PC-3 (cell line): ENCODE data around the gene SLC7A9. TPM values are rescaled to one million over a fixed set of nuclear protein-coding genes. Genes with fewer than 3 reads are reported as not detected.
"Not testable (repeated sequence)": the region's sequence is repeated elsewhere in the genome, so short reads cannot be mapped to it uniquely, and the experiment has no call there.

Experiments used
- ATAC-seq: fragments of 200-7000 bp; cut with Tn5 transposase; 2 replicates; pipeline ENCODE4 v1.9.1; 2020; ENCODE audit warnings: mild to moderate bottlenecking, moderate library complexity
- BruUV-seq: library from RNA; stranded (reverse); fragments of 400-500 nt; replicated peaks from 2 replicates; lab custom pipeline; 2021; lab: Mats Ljungman, UMichigan
- CTCF ChIA-PET: fragments of 300-600 bp; sonication (Branson Sonifier 250); formaldehyde crosslinking; loops from one replicate; lab custom pipeline; 2022; ENCODE audit warnings: antibody characterized with exemption; lab: Charles Lee
- POLR2A ChIA-PET: fragments of 300-600 bp; sonication (Branson Sonifier 250); formaldehyde crosslinking; loops from one replicate; lab custom pipeline; 2022; ENCODE audit warnings: antibody characterized with exemption; ENCODE audit not compliant: unreplicated experiment; lab: Charles Lee
- DNase-seq: peaks from one replicate; pipeline ENCODE4 v3.0.0-alpha.2; 2015
- H2AFZ ChIP-seq: fragments of 300-600 bp; sonication (generic); 2 replicates; pipeline ENCODE4 v1.6.0; 2016; ENCODE audit warnings: antibody characterized with exemption, low read length
- H3F3A ChIP-seq: fragments of 300-600 bp; sonication (generic); one replicate; pipeline ENCODE4 v1.6.0; 2017; ENCODE audit warnings: antibody characterized with exemption, low read length, control low read depth, mild to moderate bottlenecking; ENCODE audit not compliant: unreplicated experiment
- H3K27ac ChIP-seq: fragments of 300-600 bp; sonication (generic); 2 replicates; pipeline ENCODE4 v1.5.1; 2016; ENCODE audit warnings: mild to moderate bottlenecking, low read length
- H3K27me3 ChIP-seq: fragments of 300-600 bp; sonication (generic); 2 replicates; pipeline ENCODE4 v1.6.1; 2016; ENCODE audit warnings: low read length, mixed read lengths
- H3K36me3 ChIP-seq: fragments of 300-600 bp; sonication (generic); 2 replicates; pipeline ENCODE4 v1.6.1; 2016; ENCODE audit warnings: low read depth, mixed run types, low read length, mixed read lengths
- H3K4me1 ChIP-seq: fragments of 300-600 bp; sonication (generic); 2 replicates; pipeline ENCODE4 v1.5.1; 2016; ENCODE audit warnings: low read length; ENCODE audit not compliant: insufficient read depth
- H3K4me2 ChIP-seq: fragments of 300-600 bp; sonication (generic); 2 replicates; pipeline ENCODE4 v1.6.0; 2016; ENCODE audit warnings: low read length
- H3K4me3 ChIP-seq: fragments of 300-600 bp; sonication (generic); 2 replicates; pipeline ENCODE4 v1.5.1; 2016; ENCODE audit warnings: mild to moderate bottlenecking, low read length, mixed read lengths
- H3K79me2 ChIP-seq: fragments of 300-600 bp; sonication (generic); 2 replicates; pipeline ENCODE4 v1.6.1; 2017; ENCODE audit warnings: low read length, mixed read lengths
- H3K9ac ChIP-seq: fragments of 300-600 bp; sonication (generic); 2 replicates; pipeline ENCODE4 v1.6.0; 2016; ENCODE audit warnings: mild to moderate bottlenecking, low read length
- H3K9me2 ChIP-seq: fragments of 300-600 bp; sonication (generic); replicated peaks from 2 replicates; pipeline ENCODE4 v1.6.1; 2016; ENCODE audit warnings: mixed run types, low read length, mixed read lengths
- H3K9me3 ChIP-seq: fragments of 300-600 bp; sonication (generic); 2 replicates; pipeline ENCODE4 v1.6.1; 2016; ENCODE audit warnings: low read length, mixed read lengths
- H4K20me1 ChIP-seq: fragments of 300-600 bp; sonication (generic); 2 replicates; pipeline ENCODE4 v1.6.1; 2016; ENCODE audit warnings: low read length, mixed read lengths
- EZH2 ChIP-seq: fragments of 300-600 bp; sonication (generic); IDR thresholded peaks from one replicate; pipeline ENCODE4 v1.6.1; 2017; ENCODE audit warnings: antibody characterized with exemption, mild to moderate bottlenecking, low read length; ENCODE audit not compliant: unreplicated experiment
- EZH2phosphoT487 ChIP-seq: fragments of 300-600 bp; sonication (generic); IDR thresholded peaks from 2 replicates; pipeline ENCODE4 v1.6.1; 2018; ENCODE audit warnings: mild to moderate bottlenecking, antibody characterized with exemption, low read length, borderline replicate concordance
- intact Hi-C: fragments of 100-400 bp; cut with micrococcal nuclease; formaldehyde crosslinking; loops from 2 replicates; pipeline ENCODE4 v1.9.0; 2023
- total RNA-seq: library from RNA; depleted of rRNA; stranded (reverse); fragments of >200 nt; gene quantifications from 2 replicates; pipeline ENCODE4 v1.2.3, GENCODE V29; 2014
- TF ChIP-seq, protein P1 (sequence below): fragments of 300-600 bp; sonication (generic); conservative IDR thresholded peaks from 2 replicates; pipeline ENCODE4 v1.5.1; 2017; ENCODE audit warnings: antibody characterized with exemption, low read depth, mild to moderate bottlenecking, low read length

SLC7A9 gene
- total RNA-seq, 1 experiment from 2014 or later = not detected

DNA sequence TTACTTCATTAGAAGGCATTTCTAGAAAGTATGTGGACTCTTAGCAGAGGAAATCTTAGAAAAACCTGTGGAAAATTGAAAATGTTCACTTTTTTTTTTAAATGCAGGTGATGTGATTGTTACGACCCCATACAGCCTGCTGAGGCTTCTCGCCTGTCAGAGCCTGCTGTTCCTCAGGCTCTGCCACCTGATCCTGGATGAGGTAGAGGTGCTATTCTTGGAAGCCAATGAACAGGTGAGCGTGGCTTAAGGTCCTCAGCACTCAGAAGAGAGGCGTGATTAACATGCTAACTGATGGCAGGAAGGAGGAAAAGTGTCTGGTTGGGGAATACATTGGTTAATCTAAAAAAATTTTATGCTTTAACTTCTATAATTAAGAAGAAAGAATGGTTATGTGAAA, 71.4 kb downstream of the SLC7A9 start:
- ChIA-PET CTCF (no interaction called here), POLR2A (no interaction called here)
- ATAC-seq (no peak), DNase-seq (no peak)
- no peaks in the 10 kb centered on the region for H3K9me3 ChIP-seq
- no peak overlapping the region for H2AFZ ChIP-seq
- no peaks in the 10 kb centered on the region for H3K79me2 ChIP-seq
- H3K36me3 ChIP-seq = no peaks in the 10 kb centered on the region
- no peaks in the 10 kb centered on the region for H3K9me2 ChIP-seq
- BruUV-seq = no TSS peak
- no peak for TF ChIP-seq EZH2
- TF ChIP-seq, protein P1, sequence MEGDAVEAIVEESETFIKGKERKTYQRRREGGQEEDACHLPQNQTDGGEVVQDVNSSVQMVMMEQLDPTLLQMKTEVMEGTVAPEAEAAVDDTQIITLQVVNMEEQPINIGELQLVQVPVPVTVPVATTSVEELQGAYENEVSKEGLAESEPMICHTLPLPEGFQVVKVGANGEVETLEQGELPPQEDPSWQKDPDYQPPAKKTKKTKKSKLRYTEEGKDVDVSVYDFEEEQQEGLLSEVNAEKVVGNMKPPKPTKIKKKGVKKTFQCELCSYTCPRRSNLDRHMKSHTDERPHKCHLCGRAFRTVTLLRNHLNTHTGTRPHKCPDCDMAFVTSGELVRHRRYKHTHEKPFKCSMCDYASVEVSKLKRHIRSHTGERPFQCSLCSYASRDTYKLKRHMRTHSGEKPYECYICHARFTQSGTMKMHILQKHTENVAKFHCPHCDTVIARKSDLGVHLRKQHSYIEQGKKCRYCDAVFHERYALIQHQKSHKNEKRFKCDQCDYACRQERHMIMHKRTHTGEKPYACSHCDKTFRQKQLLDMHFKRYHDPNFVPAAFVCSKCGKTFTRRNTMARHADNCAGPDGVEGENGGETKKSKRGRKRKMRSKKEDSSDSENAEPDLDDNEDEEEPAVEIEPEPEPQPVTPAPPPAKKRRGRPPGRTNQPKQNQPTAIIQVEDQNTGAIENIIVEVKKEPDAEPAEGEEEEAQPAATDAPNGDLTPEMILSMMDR = no peak
- TF ChIP-seq EZH2phosphoT487 = no peak
- no peak overlapping the region for H3K27ac ChIP-seq
- no peak overlapping the region for H3K9ac ChIP-seq
- no peak overlapping the region for H3K4me3 ChIP-seq
- H3K4me2 ChIP-seq = no peak overlapping the region
- H3K27me3 ChIP-seq = no peaks in the 10 kb centered on the region
- no peaks in the 10 kb centered on the region for H3F3A ChIP-seq
- intact Hi-C loops = no loop called here
- H4K20me1 ChIP-seq = no peaks in the 10 kb centered on the region
- no peaks in the 10 kb centered on the region for H3K4me1 ChIP-seq

DNA sequence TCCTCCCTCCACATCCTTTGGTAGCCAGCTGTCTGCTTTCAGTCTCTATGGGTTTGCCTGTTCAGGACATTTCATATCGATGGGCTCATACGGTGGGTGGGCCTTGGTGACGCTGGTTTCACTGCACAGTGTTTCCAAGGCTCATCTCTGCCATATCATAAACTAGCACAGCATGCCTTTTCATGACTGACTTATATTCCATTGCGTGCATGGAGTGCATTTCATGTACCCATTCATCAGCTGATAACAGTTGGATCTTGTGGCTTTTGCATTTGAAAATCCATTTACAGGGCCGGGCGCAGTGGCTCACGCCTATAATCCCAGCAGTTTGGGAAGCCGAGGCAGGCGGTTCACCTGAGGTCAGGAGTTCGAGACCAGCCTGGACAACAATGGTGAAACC, 80.1 kb downstream of the SLC7A9 start:
- Histone ChIP-seq H3K4me2 (no peak overlapping the region), H3K27me3 (0 out of 2 replicates have a peak, but pooled peaks cover 3% of the 10 kb centered on the region), H3F3A (no peaks in the 10 kb centered on the region), H3K79me2 (no peaks in the 10 kb centered on the region), H3K9me3 (no peaks in the 10 kb centered on the region), H3K9ac (no peak overlapping the region), H3K36me3 (no peaks in the 10 kb centered on the region), H2AFZ (no peak overlapping the region), H3K9me2 (no peaks in the 10 kb centered on the region), H3K4me1 (no peaks in the 10 kb centered on the region), H3K4me3 (no peak overlapping the region), H3K27ac (no peak overlapping the region), H4K20me1 (no peaks in the 10 kb centered on the region)
- ChIA-PET POLR2A (no interaction called here), CTCF (no interaction called here)
- DNase-seq (no peak), ATAC-seq (no peak)
- TF ChIP-seq EZH2 (no peak), EZH2phosphoT487 (no peak)
- TF ChIP-seq, protein P1 = no peak
- intact Hi-C loops = no loop called here
- BruUV-seq = no TSS peak

DNA sequence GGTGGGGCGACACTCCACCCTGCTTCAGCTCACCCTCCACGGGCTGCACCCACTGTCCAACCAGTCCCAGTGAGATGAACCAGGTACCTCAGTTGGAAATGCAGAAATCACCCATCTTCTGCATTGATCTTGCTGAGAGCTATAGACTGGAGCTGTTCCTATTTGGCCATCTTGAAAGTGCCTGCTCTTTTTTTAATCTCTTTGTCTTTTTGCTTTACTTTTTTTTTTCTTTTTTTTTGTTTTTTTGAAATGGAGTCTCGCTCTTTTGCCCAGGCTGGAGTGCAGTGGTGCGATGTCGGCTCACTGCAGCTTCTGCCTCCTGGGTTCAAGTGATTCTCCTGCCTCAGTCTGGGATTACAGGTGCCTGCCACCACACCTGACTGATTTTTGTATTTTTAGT, 81.7 kb downstream of the SLC7A9 start:
- H3K79me2 ChIP-seq, H3K9ac ChIP-seq, BruUV-seq, H4K20me1 ChIP-seq, DNase-seq, H2AFZ ChIP-seq, H3K4me2 ChIP-seq, ATAC-seq, H3K27me3 ChIP-seq, H3K9me2 ChIP-seq, H3K4me3 ChIP-seq, H3K4me1 ChIP-seq, CTCF ChIA-PET, H3K36me3 ChIP-seq, intact Hi-C loops, H3F3A ChIP-seq, POLR2A ChIA-PET, H3K9me3 ChIP-seq, H3K27ac ChIP-seq: not testable (repeated sequence)

DNA sequence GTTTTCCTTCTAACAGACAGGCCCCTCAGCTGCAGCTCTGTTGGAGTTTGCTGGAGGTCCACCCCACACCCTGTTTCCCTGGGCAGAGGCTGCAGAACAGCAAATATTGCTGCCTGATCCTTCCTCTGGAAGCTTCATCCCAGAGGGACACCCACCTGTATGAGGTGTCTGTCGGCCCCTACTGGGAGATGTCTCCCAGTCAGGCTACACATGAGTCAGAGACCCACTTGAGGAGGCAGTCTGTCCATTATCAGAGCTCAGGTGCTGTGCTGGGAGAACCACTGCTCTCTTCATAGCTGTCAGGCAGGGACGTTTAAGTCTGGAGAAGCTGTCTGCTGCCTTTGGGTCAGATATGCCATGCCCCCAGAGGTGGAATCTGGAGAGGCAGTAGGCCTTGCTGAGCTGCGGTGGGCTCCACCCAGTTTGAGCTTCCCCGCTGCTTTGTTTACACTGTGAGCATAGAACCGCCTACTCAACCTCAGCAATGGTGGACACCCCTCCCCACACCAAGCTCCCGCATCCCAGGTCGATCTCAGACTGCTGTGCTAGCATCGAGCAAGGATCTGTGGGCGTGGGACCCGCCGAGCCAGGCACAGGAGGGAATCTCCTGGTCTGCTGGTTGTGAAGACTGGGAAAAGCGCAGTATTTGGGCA, 82.3 kb downstream of the SLC7A9 start:
- H2AFZ ChIP-seq, H3K36me3 ChIP-seq, H3K9me3 ChIP-seq, POLR2A ChIA-PET, H3K4me2 ChIP-seq, CTCF ChIA-PET, H4K20me1 ChIP-seq, DNase-seq, intact Hi-C loops, H3K27ac ChIP-seq, H3K9ac ChIP-seq, H3K9me2 ChIP-seq, H3K79me2 ChIP-seq, H3F3A ChIP-seq, ATAC-seq, H3K4me1 ChIP-seq, H3K27me3 ChIP-seq, BruUV-seq, H3K4me3 ChIP-seq: not testable (repeated sequence)

DNA sequence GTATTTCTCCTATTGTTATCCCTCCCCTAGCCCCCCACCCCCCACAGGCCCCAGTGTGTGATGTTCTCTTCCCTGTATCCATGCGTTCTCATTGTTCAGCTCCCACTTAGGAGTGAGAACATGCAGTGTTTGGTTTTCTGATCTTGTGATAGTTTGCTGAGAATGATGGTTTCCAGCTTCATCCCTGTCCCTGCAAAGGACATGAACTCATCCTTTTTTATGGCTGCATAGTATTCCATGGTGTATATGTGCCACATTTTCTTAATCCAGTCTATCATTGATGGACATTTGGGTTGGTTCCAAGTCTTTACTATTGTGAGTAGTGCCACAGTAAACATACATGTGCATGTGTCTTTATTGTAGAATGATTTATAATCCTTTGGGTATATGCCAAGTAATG, 87.5 kb downstream of the SLC7A9 start:
- H3K4me1 ChIP-seq, H3K4me2 ChIP-seq, H3K27me3 ChIP-seq, CTCF ChIA-PET, H3F3A ChIP-seq, POLR2A ChIA-PET, BruUV-seq, H3K4me3 ChIP-seq, ATAC-seq, H3K9me3 ChIP-seq, DNase-seq, H3K79me2 ChIP-seq, H3K9me2 ChIP-seq, H2AFZ ChIP-seq, H4K20me1 ChIP-seq, H3K9ac ChIP-seq, H3K27ac ChIP-seq, intact Hi-C loops, H3K36me3 ChIP-seq: not testable (repeated sequence)
